Stimulated activated CD4-positive, alpha-beta T cell treated with anti-CD3 and anti-CD28 coated beads, Interleukin-12 subunit alpha, Interleukin-12 subunit beta, amount 100 ng/mL, for 4 hours (primary cell): ENCODE results near the gene DPP6.

ENCODE experiments used
- DNase-seq: peaks from one replicate; pipeline ENCODE4 v3.0.0-alpha.2; 2020

DPP6 gene

GRCh38 chr7:154345093-154345492 lies 292.9 kb downstream of the DPP6 start:
- no peak for DNase-seq

GRCh38 chr7:154347700-154348266 lies 295.6 kb downstream of the DPP6 start:
- no peak for DNase-seq

- no peak for DNase-seq
Measured at GRCh38 chr7:154350892-154351291, 298.7 kb downstream of the DPP6 start.

- DNase-seq, result no peak
Measured at GRCh38 chr7:154353355-154353767, 301.2 kb downstream of the DPP6 start.

- DNase-seq, result no peak
Measured at GRCh38 chr7:154364170-154364569, 312.0 kb downstream of the DPP6 start.

GRCh38 chr7:154371424-154371823 lies 319.2 kb downstream of the DPP6 start:
- DNase-seq, result no peak

- DNase-seq, result no peak
Measured at GRCh38 chr7:154372011-154372601, 319.9 kb downstream of the DPP6 start.

GRCh38 chr7:154373956-154374355 lies 321.8 kb downstream of the DPP6 start:
- no peak for DNase-seq

- no peak for DNase-seq
Measured at GRCh38 chr7:154375956-154376355, 323.8 kb downstream of the DPP6 start.

GRCh38 chr7:154380771-154381170 lies 328.6 kb downstream of the DPP6 start:
- DNase-seq, result no peak

- no peak for DNase-seq
Measured at GRCh38 chr7:154383045-154383444, 330.8 kb downstream of the DPP6 start.

- DNase-seq, result no peak
Measured at GRCh38 chr7:154385214-154385613, 333.0 kb downstream of the DPP6 start.

GRCh38 chr7:154387252-154387651 lies 335.1 kb downstream of the DPP6 start:
- no peak for DNase-seq

- DNase-seq, result no peak
Measured at GRCh38 chr7:154388412-154388811, 336.2 kb downstream of the DPP6 start.

GRCh38 chr7:154388999-154389398 lies 336.8 kb downstream of the DPP6 start:
- no peak for DNase-seq

- DNase-seq, result no peak
Measured at GRCh38 chr7:154390961-154391360, 338.8 kb downstream of the DPP6 start.

GRCh38 chr7:154394804-154395203 lies 342.6 kb downstream of the DPP6 start:
- DNase-seq, result no peak

- no peak for DNase-seq
Measured at GRCh38 chr7:154406312-154406711, 354.1 kb downstream of the DPP6 start.

- DNase-seq, result no peak
Measured at GRCh38 chr7:154409703-154410311, 357.6 kb downstream of the DPP6 start.

GRCh38 chr7:154412105-154412504 lies 359.9 kb downstream of the DPP6 start:
- DNase-seq, result no peak

GRCh38 chr7:154415709-154416399 lies 363.7 kb downstream of the DPP6 start:
- DNase-seq, result no peak

GRCh38 chr7:154416714-154417113 lies 364.5 kb downstream of the DPP6 start:
- no peak for DNase-seq

GRCh38 chr7:154419344-154419743 lies 367.1 kb downstream of the DPP6 start:
- DNase-seq, result no peak

- no peak for DNase-seq
Measured at GRCh38 chr7:154423231-154423630, 371.0 kb downstream of the DPP6 start.
